Measurements from ENCODE around the gene ABCA13.

ABCA13 gene

DNA sequence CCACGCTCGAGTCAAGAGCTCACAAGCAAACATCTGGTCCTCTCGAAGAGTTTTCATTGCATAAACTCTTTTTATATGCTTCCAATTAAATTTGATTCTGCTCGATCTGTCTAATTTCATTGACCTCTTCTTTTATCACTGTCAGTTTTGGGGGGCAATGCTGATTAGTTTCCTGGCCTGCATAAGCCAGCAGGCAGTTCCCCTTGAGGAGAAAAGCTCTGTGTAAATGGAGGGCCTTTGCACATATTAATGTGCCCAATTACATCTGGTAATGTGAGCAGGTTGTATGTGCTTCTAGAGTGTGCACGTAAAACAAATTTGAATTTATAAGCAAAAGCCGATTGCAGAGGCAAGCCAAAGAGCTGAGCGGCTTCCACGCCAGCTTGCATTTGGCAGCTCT is 210.3 kb downstream of the ABCA13 start:
- DNase-seq (ENCODE audit: low spot score): no peak

DNA sequence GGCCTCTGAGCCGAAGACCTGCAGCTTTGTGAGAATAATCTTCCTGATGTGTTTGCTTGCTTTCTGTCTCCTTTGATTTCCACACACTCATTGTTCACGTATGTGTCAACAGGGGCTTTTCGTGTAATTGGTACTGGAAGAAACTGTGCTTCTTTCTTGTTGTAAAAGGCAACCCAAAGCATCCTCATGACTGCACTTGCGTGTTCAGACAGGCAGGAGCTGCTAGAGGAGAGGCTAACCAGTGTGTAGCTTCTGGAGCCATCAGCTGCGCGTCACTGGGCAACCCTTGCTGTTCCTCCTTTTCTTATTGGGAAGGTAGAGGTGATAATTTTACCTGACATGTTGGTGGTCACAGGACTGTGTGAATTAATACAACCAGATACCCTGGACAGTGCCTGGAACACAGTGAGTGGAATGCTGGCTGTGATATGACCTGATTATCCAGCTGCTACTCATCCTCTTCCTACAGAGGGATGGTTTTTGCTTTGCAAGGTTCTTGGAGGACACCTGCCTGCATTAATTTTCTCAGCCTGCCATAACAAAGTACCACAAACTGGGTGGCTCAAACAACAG is 213.0 kb downstream of the ABCA13 start:
- DNase-seq (ENCODE audit: low spot score): no peak

DNA sequence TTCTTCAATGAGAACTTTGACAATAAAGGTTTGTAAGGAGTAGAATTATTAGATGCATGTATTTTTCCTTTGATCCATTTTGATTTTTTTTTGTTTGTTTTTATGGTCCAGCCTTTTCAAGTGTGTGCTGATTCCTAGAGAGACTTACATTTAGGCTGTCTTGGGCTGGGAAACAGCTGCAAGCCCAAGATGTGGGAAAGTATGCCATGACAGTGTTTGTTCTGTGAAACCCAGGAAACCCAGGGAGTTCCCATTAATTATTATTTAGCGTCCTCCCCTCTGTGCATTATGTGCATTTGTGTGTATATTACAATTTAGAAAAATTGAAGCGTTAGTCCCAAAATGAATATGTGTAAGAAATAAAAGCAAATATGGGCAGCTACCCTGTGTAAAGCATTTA is 216.7 kb downstream of the ABCA13 start:
- DNase-seq (ENCODE audit: low spot score): no peak

DNA sequence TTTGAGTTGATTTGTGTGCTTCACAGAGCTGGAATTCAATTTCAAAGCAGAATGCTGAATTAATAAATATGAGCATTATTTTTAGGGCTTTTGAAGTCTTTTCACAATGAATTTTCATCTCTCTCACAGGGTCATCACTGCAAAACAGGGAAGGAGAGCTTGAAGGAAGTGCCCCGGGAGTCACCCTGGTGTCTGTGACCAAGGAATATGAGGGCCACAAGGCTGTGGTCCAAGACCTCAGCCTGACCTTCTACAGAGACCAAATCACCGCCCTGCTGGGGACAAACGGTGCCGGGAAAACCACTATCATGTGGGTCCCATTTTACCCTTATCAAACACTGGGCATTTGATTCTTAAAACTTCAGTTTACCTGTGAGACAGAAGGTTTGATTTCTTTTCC is 217.7 kb downstream of the ABCA13 start:
- DNase-seq (ENCODE audit: low spot score): no peak

DNA sequence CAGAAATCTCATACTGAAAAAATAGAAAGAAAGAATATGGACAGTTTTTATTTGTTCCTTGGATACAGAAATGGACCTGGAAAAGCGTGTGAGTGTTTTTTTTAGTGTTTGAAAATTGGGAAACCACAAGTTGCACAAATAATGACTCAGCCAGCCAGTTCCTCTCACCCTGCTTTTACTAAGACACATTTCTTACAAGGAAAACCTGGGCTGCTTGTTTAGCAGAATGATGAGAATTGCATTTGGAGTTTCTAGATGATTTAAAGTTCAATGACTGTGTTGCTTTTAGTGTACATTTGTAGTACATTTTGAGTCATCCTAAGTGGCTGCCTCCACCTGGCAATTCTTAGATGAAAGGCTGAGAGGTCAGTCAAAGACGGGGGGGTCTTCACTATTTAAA is 218.7 kb downstream of the ABCA13 start:
- peak; percentile 38 for DNase-seq (ENCODE audit: low spot score)

DNA sequence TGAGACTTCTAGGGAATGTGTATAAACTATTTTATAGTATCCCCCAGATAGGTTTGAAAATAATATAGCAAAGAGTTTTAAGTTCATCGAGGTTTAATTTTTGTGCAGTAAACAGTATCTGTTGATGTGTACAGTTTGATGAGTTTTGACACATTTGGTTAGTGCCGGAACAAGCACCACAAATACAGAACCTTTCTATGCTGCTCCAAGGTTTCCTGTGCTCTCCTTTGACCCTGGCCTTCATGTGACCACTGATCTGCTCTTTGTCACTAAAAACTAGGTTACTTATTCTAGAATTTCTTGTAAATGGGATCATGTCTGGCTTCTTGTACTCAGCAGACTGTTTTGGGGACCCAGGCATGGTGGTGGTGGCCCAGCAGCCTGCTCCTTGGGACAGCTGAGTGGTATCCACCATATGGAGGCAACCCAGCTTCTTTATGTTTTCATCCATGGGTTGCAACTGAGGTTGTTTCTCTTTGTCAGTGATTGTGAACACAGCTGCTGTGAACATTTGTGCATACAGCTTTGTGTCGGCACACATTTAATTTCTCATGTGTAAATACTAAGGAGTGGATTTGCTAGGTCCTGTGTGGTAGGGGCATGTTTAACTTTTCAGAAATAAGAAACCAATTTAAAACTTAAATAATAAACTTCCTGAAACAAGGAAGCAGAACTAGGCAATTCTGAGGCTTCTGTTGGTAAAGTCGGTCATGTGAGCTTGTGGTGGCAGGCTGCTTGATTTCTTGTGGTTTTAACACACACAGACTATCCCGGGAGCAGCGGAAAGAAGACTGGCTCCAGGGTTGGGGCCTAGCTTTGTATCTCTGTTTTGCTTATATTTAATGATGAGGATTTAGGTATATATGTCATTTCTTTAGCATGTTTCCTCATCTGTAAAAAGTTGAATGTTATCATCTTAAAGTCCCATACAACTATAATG is 219.4 kb downstream of the ABCA13 start:
- no peak for DNase-seq (ENCODE audit: low spot score)

DNA sequence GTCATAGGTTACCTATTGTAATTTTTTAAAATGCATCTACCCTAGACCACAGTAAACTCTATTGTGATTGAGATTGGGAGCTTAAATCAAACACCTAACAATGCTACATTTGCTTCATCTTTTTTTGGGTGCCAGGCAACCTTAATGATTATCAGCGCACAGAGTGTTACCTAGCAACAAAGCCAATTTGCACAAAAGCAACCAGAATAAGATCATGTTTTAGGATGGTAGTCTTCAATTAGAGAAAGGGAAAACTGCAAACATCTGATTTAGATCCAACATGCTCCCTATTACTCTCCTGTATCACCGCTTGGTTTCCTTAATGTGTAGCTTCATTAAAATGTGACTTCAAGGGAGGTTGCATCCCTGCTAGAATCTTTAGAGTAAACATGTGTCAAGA is 226.9 kb downstream of the ABCA13 start:
- no peak for DNase-seq (ENCODE audit: low spot score)

DNA sequence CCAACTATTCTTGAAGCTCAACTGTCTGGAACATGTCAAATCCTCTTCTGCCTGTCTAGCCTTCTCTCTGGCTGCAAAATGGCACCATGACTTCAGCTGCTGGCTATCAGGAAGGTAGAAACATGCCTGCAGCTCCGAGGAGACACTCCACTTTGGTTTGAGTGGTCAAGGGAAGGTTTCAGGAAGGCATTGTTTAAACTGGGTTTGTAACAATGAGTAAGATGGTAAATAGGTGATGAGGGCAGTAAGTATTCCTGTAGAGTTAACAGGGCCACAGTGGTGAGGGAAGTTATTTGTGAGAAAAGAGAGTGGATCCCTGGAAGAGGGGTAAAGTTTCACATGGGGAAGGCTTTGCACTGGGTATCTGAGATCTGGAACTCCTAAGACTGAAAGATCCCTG is 231.5 kb downstream of the ABCA13 start:
- no peak for DNase-seq (ENCODE audit: low spot score)

DNA sequence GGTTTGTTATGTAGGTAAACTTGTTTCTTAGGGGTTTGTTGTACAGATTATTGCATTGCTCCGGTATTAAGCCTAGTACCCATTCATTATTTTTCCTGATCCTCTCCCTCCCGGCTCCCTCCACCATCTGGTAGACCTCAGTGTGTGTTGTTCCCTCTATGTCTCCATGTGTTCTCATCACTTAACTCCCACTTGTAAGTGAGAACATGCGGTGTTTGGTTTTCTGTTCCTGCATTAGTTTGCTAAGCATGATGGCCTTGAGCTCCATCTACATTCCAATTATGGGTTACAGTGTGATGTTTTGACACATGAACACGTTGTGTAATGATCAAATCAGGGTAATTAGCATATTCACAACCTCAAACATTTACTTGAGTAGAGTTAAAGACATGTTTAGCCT is 237.5 kb downstream of the ABCA13 start:
- DNase-seq (ENCODE audit: low spot score): no peak

DNA sequence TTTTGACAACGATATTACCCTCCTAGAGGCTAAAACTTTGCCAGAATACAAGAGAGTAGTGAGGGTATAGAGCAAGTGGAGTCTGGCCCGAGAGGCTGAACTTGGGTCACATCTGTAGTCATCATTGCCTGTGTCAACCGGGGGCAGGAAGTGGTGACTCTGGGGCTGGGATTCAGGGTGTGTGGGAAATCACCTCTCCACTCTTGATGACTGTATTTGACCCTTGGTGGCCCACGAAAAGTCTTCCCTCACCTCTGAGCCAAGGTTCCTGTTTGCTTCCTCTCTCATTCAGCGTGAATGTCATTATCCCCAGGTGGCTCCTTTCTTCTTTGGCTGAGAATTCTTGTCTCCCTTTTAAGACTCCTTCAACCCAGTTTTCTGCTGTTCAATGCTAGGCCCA is 240.4 kb downstream of the ABCA13 start:
- DNase-seq (ENCODE audit: low spot score): no peak

DNA sequence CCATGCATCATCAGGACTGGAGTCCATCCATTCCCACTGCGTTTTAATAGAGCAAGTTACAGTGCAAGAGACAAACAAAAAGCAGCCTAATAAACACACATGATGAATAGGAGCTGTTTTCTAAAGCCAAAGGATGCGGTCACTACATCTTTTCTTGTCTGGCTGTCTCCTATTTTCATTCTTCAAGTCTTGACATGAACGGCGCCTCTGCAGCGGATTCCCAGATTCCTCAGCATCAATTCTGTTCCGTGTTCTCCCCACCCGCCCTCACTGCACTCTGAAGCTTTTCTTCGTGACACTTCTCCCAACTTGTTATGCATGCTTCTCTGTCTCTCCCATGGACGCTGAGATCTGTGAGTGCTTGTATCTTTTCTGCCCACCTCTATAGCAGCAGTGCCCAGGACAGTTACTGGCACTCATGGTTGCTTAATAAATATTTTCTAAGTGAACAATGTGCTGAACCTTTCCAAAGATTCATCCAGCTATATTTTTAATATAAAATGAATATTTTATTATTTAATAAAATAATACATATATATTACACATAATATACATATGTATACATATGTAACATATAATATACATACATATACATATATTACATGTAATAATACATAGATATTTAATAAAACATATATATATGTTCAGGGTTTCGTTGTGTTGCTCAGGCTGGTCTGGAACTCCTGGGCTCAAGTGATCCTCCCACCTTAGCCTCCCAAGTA is 242.9 kb downstream of the ABCA13 start:
- DNase-seq (ENCODE audit: low spot score): no peak

DNA sequence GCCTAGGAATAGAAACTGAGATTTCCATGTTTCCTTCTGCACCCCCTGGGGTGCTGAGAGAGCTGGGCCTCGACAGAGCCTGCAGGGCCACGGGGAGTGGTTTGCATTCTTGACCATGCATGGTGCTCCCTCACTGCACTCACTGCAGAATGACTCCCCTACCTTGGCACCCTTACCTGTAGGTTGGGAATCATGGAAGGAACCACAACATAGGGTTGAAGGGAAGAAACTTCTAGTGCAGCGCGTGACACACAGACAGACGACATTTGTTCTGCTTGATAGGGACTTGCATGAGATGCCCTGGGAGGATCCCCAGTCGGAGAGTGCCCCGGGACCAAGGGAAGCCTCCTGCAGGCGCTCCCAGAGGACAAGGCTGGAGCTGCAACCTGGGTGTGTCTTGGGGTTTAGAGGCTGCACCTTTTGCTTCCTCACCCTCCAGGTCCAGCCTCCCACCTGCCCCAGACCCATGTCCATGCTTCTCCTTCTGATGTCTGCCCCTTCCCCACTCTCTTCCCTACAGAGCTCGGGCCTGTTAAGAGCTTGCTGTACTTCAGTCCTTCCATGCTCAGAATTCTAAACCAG is 245.2 kb downstream of the ABCA13 start:
- DNase-seq (ENCODE audit: low spot score): no peak

DNA sequence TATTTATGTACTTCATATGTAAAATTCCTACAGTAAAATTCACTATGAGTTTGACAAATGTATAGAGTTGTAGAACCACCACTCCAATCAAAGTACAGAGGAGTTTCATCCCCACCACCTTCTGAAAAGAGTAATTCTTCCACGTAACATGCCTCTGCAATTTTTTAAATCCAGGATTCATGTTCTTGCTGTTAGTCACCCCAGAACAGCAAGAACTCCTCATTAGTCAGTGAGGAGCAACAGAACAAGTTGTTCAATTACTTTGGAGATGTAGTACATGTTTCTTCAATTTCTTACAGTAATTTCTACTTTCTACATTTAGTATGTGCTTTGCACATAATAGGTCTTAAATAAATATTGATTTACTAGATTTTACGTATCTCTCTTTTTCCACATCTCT is 248.1 kb downstream of the ABCA13 start:
- no peak for DNase-seq (ENCODE audit: low spot score)

DNA sequence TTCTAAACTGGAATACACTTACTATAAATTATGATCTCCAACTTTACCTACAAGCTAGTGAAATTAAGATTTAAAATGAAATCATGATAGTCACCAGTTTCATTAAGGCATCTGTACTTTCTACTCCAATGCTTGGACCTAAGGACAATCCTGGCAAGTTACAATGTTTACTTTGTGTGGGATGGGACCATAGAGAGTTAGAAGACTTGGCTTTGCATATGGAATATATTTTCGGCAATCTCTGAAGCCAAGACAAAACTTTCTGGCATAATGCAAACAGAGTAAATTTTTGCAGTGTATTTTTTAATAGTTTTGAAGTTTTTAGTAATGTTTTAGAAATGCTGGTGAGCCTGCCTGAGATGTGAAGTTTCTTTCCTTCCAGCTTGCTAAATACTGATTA is 248.9 kb downstream of the ABCA13 start:
- DNase-seq (ENCODE audit: low spot score): no peak

DNA sequence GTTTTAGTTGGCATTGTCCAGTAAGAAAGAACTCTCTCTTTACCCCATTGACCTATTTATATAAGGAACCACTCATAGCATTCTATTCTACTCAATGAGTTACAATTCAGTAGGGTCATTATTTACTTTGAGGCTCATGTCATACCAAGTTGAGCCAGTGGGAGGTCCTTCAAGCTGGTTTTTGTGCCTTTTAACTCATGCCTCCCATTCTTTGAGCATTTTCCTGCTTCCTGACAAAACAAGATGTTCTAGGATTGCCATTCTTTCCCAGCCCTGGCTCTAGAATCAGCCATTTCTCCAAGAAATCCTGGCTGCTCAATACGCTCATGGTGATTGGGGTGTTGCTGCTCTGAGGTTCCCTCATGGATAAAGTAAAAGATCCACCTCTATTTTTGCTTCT is 250.1 kb downstream of the ABCA13 start:
- DNase-seq (ENCODE audit: low spot score): no peak

DNA sequence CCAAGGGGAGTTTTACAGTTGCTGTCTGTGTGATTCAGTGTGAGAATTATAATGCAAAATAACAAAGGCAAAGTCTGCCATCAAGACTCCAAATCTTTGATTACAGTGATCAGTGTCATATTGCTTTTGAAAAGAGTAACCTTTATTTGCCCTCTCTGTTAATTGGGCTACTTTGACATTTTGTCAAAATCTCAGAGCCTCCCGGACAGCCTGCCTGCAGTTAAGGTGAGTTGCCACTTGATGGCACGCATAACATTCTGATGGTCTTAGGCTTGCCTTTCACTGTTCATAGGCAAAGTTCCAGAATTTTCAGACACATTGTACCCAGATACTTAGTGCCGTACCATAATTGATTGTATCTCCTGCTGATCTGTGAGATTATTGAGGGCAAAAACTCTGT is 253.5 kb downstream of the ABCA13 start:
- peak; percentile 7 for DNase-seq (ENCODE audit: low spot score)

DNA sequence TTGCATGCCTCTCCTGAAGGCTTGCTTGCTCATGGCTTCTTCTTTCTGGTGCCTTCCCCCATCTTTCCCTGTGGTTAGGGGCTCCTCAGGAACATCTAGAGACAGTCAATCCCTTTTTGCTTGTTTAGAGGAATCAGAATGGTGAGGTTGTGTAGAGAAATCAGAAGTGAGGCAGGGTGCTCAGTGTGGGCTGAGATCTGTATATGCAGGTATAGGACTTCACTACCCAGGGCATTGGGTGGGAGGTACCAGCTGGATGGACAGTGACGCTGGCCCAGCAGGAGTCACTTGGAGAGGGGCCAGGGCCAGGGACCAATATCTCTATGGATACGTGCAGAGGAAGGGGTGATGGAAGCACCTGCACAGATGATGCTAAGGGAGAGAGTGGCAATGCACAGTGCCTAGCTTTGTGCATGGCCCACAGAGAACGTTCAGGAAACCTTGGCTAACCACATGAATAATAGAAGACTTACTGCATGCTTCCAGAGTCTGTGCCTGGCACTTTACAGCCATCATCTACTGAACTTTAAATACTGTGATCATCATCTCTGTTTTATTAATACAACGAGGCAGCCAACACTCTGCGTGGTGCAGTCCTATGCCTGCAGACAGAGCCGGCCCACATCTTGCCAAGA is 255.2 kb downstream of the ABCA13 start:
- DNase-seq (ENCODE audit: low spot score): no peak

DNA sequence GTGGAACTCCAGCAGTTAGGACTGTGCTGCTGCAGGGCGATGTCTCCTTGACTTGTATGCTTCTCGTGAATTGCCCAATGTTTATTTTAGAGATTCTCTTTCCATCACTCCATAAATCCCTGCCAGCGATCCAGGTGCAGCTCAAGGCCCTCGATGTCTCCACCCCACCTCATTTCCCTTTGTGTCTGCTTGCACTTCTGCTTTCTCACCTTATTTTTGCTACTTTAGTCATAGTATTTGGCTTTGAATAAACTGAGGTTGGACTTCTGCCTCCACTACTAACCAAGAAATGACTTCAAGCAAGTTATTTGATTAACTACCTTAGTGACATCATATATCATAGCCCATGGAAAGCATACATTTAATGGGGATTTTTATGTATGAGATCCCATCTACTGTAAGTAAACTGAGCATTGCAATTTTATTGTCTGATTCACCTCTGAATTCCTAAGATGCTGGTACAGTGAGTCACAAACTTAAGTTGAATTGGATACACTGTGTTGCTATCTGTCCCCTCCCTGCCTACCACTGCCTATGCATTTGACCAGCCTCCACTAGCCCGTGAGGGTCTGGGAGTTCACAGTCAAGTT is 255.8 kb downstream of the ABCA13 start:
- DNase-seq (ENCODE audit: low spot score): no peak

DNA sequence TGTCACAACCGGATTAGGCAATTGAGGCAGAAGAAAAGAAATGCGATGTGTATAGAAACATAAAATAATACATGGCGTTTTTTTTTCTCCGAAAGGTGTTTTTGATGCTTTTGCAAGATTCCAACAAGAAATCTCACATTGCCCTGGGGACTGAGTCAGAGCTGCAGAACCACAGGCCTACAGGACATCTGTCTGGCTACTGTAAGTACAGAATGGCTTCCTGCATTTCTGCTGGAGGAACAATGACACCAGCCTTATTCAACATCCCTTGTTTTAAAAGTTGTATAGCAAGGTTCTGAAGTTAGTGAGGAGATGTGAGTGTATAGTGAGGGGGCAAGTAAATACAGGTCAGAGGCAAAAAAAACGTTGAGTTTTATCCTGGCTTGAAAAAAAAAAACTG is 256.4 kb downstream of the ABCA13 start:
- DNase-seq (ENCODE audit: low spot score): no peak

DNA sequence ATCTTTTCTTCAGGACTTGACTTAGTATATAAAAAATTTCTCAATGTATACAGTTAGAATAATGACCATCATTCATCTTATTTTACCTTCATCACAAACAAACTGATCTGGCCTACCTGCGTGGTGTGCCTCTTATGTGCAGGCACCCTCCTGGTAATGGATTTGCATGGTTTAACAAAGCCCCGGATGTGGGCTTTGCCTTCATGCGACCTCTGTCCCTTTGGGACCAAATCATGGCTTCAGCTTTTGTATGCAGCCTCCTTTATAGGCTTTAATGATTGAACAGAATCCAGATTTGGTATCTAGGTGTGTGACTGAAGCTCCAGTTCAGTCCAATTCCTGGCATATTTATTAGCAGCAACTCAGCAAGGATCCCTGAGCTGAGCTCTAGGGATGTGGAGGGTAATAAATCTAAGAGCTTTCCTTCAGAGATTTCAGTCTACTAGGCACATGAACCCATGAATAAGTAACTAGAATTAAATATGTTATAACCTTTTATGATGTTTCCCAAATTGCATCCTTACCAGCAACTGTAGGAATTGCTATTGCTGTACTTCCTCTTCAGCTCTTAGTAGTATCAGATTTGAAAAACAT is 256.9 kb downstream of the ABCA13 start:
- no peak for DNase-seq (ENCODE audit: low spot score)

DNA sequence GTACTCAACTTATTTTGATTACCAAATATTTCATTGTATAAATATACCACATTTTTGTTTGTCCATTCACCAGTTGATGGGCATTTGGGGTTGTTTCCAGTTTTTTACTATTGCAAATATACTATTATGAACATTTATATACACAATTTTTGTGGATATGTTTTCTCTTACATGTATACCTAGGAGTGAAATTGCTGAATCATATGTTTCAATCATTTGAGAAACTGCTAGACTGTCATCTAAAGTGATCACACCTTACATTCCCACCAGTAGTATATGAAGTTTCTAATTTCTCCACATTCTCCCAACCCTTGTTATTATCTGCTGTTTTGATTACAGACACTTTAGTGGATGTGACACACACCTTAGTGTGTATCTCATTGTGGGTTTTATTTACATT is 257.9 kb downstream of the ABCA13 start:
- DNase-seq (ENCODE audit: low spot score): no peak

DNA sequence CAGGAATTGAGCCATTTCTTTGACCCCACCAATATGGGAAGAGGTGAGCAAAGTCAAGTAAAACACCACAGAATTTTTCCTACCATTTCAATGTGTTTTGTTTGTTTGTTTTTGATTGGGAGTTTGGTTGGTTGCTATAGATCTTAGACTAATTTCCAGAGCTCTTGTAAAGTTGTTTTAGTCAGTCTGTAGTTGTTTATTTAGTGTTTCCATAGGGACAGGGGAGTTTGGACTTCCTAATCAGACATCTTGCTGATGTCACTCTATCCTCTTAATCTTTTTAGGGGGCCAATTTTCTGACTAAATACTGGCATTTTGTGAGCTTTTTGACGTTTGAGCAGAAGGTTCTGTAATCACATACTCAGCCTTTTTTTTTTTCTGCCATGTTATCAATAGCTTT is 266.9 kb downstream of the ABCA13 start:
- no peak for DNase-seq (ENCODE audit: low spot score)

Data from activated CD4-positive, alpha-beta T cell treated with anti-CD3 and anti-CD28 coated beads, Interleukin-2, Interleukin-4, amounts not matched to agents 100 ng/mL and 50 ng/mL, durations not matched to agents 16 hours and 8 hours (primary cell).